ENCODE measurements around the gene RANBP6.

- TF ChIP-seq POLR2A (IDR thresholded peaks at IDR 0.05) (no peak), CTCF (IDR thresholded peaks at IDR 0.05) (peak; percentile 35 to 79 (median 63))
These were observed 39.1 kb upstream of the RANBP6 start for GRCh38 chr9:6054280-6055099.

Data from esophagus squamous epithelium (tissue), 4 donors.